ENCODE results near the gene CLDND2.

DNA sequence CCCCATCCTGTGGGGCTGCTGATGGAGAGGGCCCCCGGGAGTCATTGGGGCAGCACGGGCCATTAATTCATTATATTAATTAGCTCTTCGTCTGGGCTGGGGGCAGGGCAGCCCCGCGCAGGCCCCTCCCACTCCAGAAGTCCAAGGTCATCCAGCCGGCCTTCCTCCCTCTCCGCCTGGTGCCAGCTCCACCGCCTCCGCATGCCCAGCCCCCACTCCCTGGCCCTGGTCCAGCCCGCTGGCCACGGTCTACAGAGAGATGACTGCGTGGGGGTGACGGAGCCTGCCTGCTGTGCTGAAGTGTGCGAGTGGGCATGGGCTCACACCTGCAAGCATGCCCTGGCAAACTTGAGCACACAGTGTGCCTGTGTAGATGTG is 48.5 kb downstream of the CLDND2 start:
- TF ChIP-seq POLR2A (IDR thresholded peaks at IDR 0.05), result no peak
- TF ChIP-seq, protein P1, sequence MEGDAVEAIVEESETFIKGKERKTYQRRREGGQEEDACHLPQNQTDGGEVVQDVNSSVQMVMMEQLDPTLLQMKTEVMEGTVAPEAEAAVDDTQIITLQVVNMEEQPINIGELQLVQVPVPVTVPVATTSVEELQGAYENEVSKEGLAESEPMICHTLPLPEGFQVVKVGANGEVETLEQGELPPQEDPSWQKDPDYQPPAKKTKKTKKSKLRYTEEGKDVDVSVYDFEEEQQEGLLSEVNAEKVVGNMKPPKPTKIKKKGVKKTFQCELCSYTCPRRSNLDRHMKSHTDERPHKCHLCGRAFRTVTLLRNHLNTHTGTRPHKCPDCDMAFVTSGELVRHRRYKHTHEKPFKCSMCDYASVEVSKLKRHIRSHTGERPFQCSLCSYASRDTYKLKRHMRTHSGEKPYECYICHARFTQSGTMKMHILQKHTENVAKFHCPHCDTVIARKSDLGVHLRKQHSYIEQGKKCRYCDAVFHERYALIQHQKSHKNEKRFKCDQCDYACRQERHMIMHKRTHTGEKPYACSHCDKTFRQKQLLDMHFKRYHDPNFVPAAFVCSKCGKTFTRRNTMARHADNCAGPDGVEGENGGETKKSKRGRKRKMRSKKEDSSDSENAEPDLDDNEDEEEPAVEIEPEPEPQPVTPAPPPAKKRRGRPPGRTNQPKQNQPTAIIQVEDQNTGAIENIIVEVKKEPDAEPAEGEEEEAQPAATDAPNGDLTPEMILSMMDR (IDR thresholded peaks at IDR 0.05), result no peak
